ENCODE data around the gene CTSZ. TPM values are rescaled to one million over a fixed set of nuclear protein-coding genes. Genes with fewer than 3 reads are reported as not detected.
"Not testable (repeated sequence)": the region's sequence is repeated elsewhere in the genome, so short reads cannot be mapped to it uniquely, and the experiment has no call there.

Gene CTSZ
- polyA plus RNA-seq, 1 donor = 89.9 TPM

DNA sequence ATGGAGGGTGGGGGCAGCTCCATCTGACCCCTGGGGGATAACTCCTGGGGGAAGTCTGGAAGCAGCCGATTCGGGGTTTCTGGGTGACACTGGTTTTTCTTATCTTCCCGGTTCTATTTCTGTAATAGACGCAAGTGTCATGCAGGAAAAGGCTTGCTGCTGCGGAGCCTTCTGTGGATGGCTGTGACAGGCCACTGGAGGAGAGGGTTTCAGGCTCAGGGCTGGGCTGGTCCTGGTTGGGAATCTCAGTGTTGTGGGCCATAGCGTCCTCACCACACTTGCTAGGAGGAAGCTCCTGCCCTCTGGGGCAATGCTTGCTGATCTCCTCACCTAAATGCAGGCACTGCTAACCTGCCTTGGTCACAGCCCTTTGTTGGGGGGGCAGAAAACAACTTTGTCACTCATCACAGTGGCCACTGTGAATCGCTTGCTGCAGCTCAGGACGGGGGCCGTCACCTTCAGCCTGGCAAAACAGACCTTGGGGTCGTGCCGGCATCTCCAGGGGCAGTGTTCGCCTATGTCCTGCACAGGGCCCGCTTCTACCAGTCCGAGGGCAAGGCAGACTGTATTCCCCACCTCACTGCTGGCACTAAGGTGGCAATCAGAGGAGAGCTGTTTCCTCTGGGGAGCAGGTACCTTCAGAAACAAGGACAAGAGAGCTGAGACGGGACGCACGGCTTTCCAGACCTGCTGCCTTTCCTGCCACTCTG, 7.8 kb upstream of the CTSZ start:
- Histone ChIP-seq H3K4me3 (ENCODE audit: low read length) (no peak overlapping the region), H3K27me3 (ENCODE audit: control insufficient read depth, insufficient read depth, low read length) (no peaks in the 10 kb centered on the region), H3K27ac (ENCODE audit: low read length) (no peak overlapping the region), H3K4me1 (ENCODE audit: control insufficient read depth, insufficient read depth, low read length) (no peaks in the 10 kb centered on the region), H3K36me3 (ENCODE audit: control insufficient read depth, insufficient read depth, low read length) (no peaks in the 10 kb centered on the region), H3K9me3 (ENCODE audit: control insufficient read depth, low read depth, low read length) (no peaks in the 10 kb centered on the region)
- WGBS (ENCODE audit: insufficient coverage, low lambda C conversion rate) = no CpG with 5 or more reads among the region's 17 CpGs
- no peak for DNase-seq

DNA sequence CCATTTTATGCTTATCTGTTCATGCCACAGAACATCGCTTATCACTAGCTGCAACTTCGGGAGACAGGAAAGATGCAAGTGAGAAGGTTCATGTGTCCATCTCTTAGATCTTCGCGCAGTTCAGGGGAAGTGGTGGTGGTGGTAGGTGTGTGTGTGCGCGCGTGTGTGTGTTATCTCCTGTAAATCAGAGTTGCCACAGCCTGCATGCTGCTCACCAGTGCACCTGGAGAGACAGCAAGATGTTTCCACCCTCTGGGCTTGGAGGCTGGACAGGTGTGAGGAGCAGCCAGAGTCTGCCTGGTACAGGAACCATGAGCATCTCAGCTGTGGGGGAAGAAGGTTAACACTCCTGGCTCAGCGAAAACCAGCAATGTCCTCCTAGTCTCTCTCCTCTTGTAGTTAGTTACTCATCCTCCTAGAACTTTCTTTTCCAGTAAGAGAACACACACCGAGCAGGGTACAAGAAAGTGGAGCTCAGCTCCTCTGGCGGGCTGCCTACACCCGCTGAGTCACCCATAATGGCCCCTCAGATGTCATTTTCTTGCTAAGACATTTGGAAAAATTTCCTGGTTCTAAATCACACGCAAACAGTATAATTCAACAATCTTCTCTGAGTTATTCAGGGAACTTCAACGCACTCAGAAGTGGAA, 7.0 kb upstream of the CTSZ start:
- no peaks in the 10 kb centered on the region for H3K27me3 ChIP-seq (ENCODE audit: control insufficient read depth, insufficient read depth, low read length)
- WGBS (ENCODE audit: insufficient coverage, low lambda C conversion rate) = 100% methylated on average over 1 of the region's 13 CpGs
- no peak overlapping the region for H3K4me3 ChIP-seq (ENCODE audit: low read length)
- no peaks in the 10 kb centered on the region for H3K4me1 ChIP-seq (ENCODE audit: control insufficient read depth, insufficient read depth, low read length)
- no peak for DNase-seq
- H3K36me3 ChIP-seq (ENCODE audit: control insufficient read depth, insufficient read depth, low read length) = no peaks in the 10 kb centered on the region
- H3K9me3 ChIP-seq (ENCODE audit: control insufficient read depth, low read depth, low read length) = no peaks in the 10 kb centered on the region
- H3K27ac ChIP-seq (ENCODE audit: low read length) = no peak overlapping the region

DNA sequence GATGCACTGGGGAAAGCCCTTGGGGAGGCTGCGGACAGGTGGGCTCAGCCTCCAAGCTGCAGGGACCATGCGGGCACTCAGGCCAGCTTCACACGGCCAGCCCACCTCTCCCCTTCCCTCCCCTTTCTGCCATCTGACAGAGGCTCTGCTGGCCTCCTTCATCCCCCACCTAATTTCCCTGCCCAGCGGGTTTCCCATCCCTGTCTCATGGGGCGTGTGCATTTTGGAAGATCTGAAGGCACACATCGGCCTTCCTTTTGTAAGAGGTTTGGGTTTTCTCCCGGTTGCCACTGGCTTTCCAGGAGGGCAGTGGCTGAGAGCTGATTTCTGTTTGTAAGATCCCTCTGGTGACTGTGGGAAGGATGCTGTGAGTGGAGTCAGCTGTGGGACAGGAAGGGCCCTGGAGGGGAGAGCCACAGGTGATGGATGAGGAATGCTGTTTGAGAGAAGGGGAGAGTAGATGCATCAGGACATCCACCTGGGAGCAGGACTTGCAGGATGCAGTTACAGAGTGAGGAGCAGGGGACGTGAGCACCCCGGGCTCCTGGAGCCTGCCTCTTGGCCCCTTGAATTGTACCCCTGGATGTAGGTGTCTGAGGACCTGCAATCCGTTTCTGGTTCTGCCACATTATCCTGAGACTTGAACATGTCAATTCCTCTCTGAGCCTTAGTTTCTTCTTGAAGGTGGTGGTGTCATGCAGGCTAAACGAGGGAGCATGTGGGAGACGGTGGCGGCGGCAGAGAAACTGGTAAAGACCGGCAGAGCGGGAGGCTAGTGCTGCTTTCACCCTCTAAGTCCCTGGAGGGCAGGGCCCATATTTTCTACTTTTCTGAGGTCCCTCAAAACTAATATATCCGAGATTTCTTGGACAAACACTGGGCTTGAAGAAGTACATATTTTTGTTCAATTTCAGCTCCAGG, 6.2 kb upstream of the CTSZ start:
- Histone ChIP-seq H3K27ac (ENCODE audit: low read length) (no peak overlapping the region), H3K4me3 (ENCODE audit: low read length) (no peak overlapping the region), H3K27me3 (ENCODE audit: control insufficient read depth, insufficient read depth, low read length) (no peaks in the 10 kb centered on the region), H3K36me3 (ENCODE audit: control insufficient read depth, insufficient read depth, low read length) (no peaks in the 10 kb centered on the region), H3K9me3 (ENCODE audit: control insufficient read depth, low read depth, low read length) (no peaks in the 10 kb centered on the region), H3K4me1 (ENCODE audit: control insufficient read depth, insufficient read depth, low read length) (no peaks in the 10 kb centered on the region)
- DNase-seq = no peak
- WGBS (ENCODE audit: insufficient coverage, low lambda C conversion rate) = 80% methylated on average over 1 of the region's 17 CpGs

DNA sequence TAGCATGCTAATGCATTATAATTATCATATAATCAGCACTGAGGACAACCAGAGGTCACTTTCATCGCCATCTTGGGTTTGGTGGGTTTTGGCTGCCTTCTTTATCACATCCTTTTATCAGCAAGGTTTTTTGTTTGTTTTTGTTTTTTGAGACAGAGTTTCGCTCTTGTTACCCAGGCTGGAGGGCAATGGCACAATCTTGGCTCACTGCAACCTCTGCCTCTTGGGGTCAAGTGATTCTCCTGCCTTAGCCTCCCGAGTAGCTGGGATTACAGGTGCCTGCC, 4.8 kb upstream of the CTSZ start:
- H3K27ac ChIP-seq (ENCODE audit: low read length) = not testable (repeated sequence)

DNA sequence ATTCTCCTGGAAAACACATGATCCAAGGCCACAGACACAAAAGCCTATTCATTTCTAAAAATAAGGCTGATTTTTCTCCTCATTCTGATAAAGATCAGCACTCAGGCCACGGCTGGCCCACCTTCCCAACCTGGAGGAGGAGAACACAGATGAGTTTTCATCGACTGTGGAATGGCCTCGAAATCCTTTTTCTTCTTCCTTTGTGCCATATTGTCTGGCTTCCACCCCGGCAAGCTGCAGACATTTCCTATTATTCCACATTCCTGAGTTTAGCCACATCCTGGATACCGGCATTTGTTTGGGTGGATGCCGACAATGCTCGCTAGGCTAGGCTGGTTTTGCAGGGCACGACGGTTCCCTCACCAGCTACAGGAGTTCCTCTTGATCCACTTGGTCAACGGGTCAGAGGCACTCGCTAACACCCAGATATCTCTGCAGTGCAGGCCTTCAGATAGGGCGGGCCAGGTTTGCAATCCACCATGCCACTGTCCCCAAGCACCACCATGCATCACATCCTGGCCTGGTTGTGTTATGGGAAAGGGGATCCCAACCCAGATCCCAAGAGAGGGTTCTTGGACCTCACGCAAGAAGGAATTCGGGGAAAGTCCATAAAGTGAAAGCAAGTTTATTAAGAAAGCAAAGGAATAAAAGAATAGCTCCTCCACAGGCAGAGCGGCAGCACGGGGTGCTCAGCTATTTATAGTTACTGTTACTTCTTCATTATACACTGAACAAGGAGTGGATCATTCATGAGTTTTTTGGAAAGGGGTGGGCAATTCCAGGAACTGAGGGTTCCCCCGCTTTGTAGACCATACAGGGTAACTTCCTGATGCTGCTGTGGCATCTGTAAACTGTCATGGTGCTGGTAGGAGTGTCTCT, 4.2 kb upstream of the CTSZ start:
- Histone ChIP-seq H3K27ac (ENCODE audit: low read length) (no peak overlapping the region), H3K9me3 (ENCODE audit: control insufficient read depth, low read depth, low read length) (no peaks in the 10 kb centered on the region), H3K4me1 (ENCODE audit: control insufficient read depth, insufficient read depth, low read length) (peaks cover 2% of the 10 kb centered on the region), H3K27me3 (ENCODE audit: control insufficient read depth, insufficient read depth, low read length) (no peaks in the 10 kb centered on the region), H3K4me3 (ENCODE audit: low read length) (no peak overlapping the region), H3K36me3 (ENCODE audit: control insufficient read depth, insufficient read depth, low read length) (no peaks in the 10 kb centered on the region)
- WGBS (ENCODE audit: insufficient coverage, low lambda C conversion rate) = 80% methylated on average over 2 of the region's 17 CpGs
- DNase-seq = no peak

More for the DNA sequence above, 4.8 kb upstream of the CTSZ start:
- not testable (repeated sequence) for H3K36me3 ChIP-seq (ENCODE audit: control insufficient read depth, insufficient read depth, low read length); H3K27me3 ChIP-seq (ENCODE audit: control insufficient read depth, insufficient read depth, low read length); H3K9me3 ChIP-seq (ENCODE audit: control insufficient read depth, low read depth, low read length); DNase-seq; H3K4me3 ChIP-seq (ENCODE audit: low read length); H3K4me1 ChIP-seq (ENCODE audit: control insufficient read depth, insufficient read depth, low read length)
- no CpG with 5 or more reads among the region's 3 CpGs for WGBS (ENCODE audit: insufficient coverage, low lambda C conversion rate)

DNA sequence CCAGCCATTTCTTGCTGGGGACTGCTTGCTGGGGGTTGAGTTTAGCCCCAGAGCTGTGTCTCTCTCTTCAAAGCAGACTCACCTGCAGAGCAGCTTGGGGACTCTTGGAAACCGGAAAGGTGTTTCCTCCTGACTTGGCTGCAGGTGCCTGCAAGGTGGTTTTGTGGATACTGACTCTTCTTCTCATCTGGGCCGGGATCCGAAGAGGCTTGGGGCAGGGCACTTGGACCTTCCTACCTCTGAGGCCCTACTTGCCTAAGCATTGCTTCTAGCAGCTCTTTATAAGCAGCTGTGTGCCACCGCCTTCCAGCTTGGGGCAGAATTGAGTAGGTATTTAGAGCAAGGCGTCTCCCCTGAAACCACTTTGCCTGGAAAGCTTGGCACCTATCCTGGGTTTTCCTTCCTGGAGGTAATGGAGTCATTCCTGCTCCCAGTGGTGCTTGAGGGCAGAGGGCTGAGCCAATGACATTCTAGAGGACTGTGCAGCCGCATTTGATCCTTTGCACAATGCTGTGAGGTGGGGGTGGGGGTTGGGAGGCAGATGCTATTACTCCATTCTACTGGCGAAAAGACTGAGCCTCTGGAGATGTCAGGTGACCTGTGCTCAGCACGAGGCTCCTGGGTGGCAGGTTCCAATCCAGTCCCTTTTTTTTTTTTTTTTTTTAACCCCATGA, 3.4 kb upstream of the CTSZ start:
- no peak overlapping the region for H3K4me3 ChIP-seq (ENCODE audit: low read length)
- no peaks in the 10 kb centered on the region for H3K27me3 ChIP-seq (ENCODE audit: control insufficient read depth, insufficient read depth, low read length)
- no peaks in the 10 kb centered on the region for H3K36me3 ChIP-seq (ENCODE audit: control insufficient read depth, insufficient read depth, low read length)
- peaks cover 7% of the 10 kb centered on the region for H3K4me1 ChIP-seq (ENCODE audit: control insufficient read depth, insufficient read depth, low read length)
- no peak for DNase-seq
- no peaks in the 10 kb centered on the region for H3K9me3 ChIP-seq (ENCODE audit: control insufficient read depth, low read depth, low read length)
- WGBS (ENCODE audit: insufficient coverage, low lambda C conversion rate) = 0% methylated on average over 1 of the region's 8 CpGs
- no peak overlapping the region for H3K27ac ChIP-seq (ENCODE audit: low read length)

DNA sequence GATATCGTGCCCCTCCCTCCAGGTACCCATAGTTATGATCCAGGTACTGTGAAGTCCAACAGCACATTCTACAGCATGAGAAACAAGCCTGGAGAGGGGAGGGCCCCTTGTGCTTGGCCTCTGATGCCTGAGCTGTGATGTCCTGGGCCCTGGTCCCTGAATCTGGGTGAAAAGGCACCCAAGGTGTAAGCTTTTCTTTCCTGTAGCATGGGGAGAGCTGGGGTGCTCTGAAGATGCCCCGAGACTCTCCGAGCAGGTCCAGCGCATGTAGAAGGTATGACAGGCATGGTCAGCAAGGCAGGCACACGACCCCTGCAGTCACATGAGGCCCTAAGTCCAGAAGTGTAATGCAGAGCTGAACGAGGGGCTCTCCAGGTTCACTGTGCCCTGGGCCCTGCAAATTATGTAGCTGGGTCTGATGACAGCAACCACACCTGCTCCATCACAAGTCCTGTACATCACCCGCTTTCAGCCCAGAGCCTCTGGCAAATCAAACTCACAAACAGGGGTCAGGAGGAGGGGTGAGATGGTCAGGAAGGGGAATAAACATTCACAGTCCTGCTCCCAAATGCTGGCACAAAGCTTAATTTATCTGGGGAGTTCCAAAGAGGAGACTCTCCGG, 1.8 kb upstream of the CTSZ start:
- H3K27me3 ChIP-seq (ENCODE audit: control insufficient read depth, insufficient read depth, low read length) = no peaks in the 10 kb centered on the region
- H3K4me1 ChIP-seq (ENCODE audit: control insufficient read depth, insufficient read depth, low read length) = peaks cover 11% of the 10 kb centered on the region
- no peaks in the 10 kb centered on the region for H3K9me3 ChIP-seq (ENCODE audit: control insufficient read depth, low read depth, low read length)
- no peak for DNase-seq
- no peak overlapping the region for H3K27ac ChIP-seq (ENCODE audit: low read length)
- H3K36me3 ChIP-seq (ENCODE audit: control insufficient read depth, insufficient read depth, low read length) = no peaks in the 10 kb centered on the region
- WGBS (ENCODE audit: insufficient coverage, low lambda C conversion rate) = no CpG with 5 or more reads among the region's 8 CpGs
- H3K4me3 ChIP-seq (ENCODE audit: low read length) = no peak overlapping the region

DNA sequence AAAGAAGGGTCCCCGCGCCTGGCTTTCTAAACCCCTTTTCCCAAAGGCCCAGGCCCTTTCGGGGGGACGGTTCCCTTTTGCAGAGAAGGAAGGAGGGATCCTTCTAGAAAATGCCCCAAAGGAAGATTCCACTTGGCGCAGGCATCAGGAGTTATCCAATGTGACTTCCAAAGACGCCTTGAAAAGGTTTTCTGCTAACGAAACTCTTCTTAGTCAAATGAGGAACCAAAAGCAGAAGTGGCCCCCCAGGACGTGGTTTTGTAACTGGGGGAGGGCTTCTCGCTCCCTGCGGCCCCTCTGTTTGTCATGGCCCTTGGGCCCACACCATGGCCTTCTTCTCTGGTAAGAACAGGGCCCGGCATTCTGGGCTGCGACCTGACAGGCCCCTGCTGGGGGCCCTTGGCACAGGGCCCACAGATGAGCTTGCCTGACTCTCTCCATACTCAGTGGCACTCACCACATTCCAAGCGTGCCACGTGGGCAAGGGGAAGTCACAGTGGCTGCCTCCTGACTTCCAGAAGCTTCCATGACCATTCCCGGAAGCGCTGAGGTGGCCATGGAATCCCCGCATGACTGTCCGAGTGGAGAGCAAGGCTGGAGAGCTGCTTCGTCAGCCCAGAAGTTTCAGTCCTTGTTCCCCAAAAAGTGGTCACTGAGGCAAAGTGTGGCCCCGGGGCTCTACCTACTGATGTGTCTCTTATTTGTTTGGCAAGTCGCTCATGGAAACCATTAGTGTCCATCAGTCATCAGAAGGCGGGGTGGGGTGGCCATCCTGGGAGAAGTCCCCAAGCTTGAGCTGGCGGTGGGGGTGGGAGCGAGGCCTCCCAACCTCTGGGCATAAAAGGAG, 834 bp upstream of the CTSZ start:
- no CpG with 5 or more reads among the region's 24 CpGs for WGBS (ENCODE audit: insufficient coverage, low lambda C conversion rate)
- H3K27ac ChIP-seq (ENCODE audit: low read length) = no peak overlapping the region
- peaks cover 11% of the 10 kb centered on the region for H3K4me1 ChIP-seq (ENCODE audit: control insufficient read depth, insufficient read depth, low read length)
- no peaks in the 10 kb centered on the region for H3K36me3 ChIP-seq (ENCODE audit: control insufficient read depth, insufficient read depth, low read length)
- no peaks in the 10 kb centered on the region for H3K9me3 ChIP-seq (ENCODE audit: control insufficient read depth, low read depth, low read length)
- H3K27me3 ChIP-seq (ENCODE audit: control insufficient read depth, insufficient read depth, low read length) = no peaks in the 10 kb centered on the region
- DNase-seq = no peak
- H3K4me3 ChIP-seq (ENCODE audit: low read length) = peak overlapping the region; percentile 16
